ENCODE data around the gene AHSA1. TPM values are rescaled to one million over a fixed set of nuclear protein-coding genes. Genes with fewer than 3 reads are reported as not detected.

The AHSA1 gene
- total RNA-seq, 2 donors from 2014 or later = 77.7 to 128 TPM

GRCh38 chr14:77502109-77502782 lies 44.4 kb downstream of the AHSA1 start:
- H3K36me3 ChIP-seq = no peaks in the 10 kb centered on the region
- peaks cover 5 to 18% of the 10 kb centered on the region in 2 donors for H3K4me1 ChIP-seq (ENCODE audit: control insufficient read depth in 1 of 2, low read depth in 2 of 2)
- no peak overlapping the region for H3K27ac ChIP-seq
- ATAC-seq (ENCODE audit: insufficient number of reproducible peaks, low FRiP score, low read depth) (no peak), DNase-seq (ENCODE audit: low spot score) (no peak)
- no peaks in the 10 kb centered on the region for H3K9me3 ChIP-seq
- H3K4me3 ChIP-seq = no peak overlapping the region
- no peaks in the 10 kb centered on the region for H3K27me3 ChIP-seq (replicated peaks; ENCODE audit: insufficient read depth)
- TF ChIP-seq CTCF (IDR thresholded peaks at IDR 0.05) = no peak

DNA sequence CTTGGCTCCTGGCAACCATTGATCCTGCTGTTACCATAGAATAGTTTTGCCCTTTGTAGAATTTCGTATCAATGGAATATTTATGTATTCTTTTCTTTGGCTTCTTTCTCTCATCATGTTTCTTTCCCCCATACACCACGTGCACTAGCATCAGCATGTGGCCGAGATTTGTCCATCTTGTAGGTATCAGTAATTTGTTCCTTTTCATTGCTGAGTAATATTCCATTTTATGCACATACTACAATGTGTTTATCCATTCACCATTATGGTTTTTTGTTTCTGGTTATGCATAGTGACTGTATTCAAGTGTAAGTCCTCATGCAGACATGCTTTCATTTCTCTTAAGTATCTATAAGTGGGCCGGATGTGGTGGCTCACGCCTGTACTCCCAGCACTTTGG lies 45.2 kb downstream of the AHSA1 start:
- Histone ChIP-seq H3K4me1 (ENCODE audit: control insufficient read depth in 1 of 2, low read depth in 2 of 2) (peaks cover 3 to 13% of the 10 kb centered on the region in 2 donors), H3K4me3 (no peak overlapping the region), H3K27me3 (replicated peaks; ENCODE audit: insufficient read depth) (no peaks in the 10 kb centered on the region), H3K27ac (no peak overlapping the region), H3K9me3 (no peaks in the 10 kb centered on the region), H3K36me3 (no peaks in the 10 kb centered on the region)
- ATAC-seq (ENCODE audit: insufficient number of reproducible peaks, low FRiP score, low read depth) = no peak
- DNase-seq (ENCODE audit: low spot score) = no peak
- no peak for TF ChIP-seq CTCF (IDR thresholded peaks at IDR 0.05)

DNA sequence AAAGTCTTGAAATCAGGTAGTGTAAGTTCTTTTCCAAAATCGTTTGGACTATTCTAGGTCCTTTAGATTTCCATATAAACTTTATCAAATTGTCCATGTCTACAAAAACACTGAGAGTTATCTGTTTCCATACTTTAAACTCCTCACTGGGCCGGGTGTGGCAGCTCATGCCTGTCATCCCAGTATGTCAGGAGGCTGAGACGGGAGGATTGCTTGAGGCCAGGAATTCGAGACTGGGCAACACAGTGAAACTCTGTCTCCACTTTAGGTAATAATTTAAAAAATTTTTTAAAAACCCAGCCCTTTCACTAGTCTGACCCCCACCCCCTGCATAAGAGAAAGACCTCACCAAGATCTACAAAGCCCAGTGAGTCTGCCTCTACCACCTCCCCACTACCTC lies 47.1 kb downstream of the AHSA1 start:
- no peak for TF ChIP-seq CTCF (IDR thresholded peaks at IDR 0.05)
- H3K4me1 ChIP-seq (ENCODE audit: control insufficient read depth in 1 of 2, low read depth in 2 of 2) = no peaks in the 10 kb centered on the region
- H3K4me3 ChIP-seq = no peak overlapping the region
- no peak overlapping the region for H3K27ac ChIP-seq
- DNase-seq (ENCODE audit: low spot score) = no peak
- ATAC-seq (ENCODE audit: insufficient number of reproducible peaks, low FRiP score, low read depth) = no peak
- H3K36me3 ChIP-seq = peaks cover 15% of the 10 kb centered on the region
- no peaks in the 10 kb centered on the region for H3K27me3 ChIP-seq (replicated peaks; ENCODE audit: insufficient read depth)
- no peaks in the 10 kb centered on the region for H3K9me3 ChIP-seq

- H3K27ac ChIP-seq = no peak overlapping the region
- DNase-seq (ENCODE audit: low spot score) (no peak), ATAC-seq (ENCODE audit: insufficient number of reproducible peaks, low FRiP score, low read depth) (no peak)
- H3K36me3 ChIP-seq = peaks cover 31% of the 10 kb centered on the region
- no peaks in the 10 kb centered on the region for H3K9me3 ChIP-seq
- H3K4me3 ChIP-seq = no peak overlapping the region
- no peaks in the 10 kb centered on the region for H3K27me3 ChIP-seq (replicated peaks; ENCODE audit: insufficient read depth)
- no peak for TF ChIP-seq CTCF (IDR thresholded peaks at IDR 0.05)
- H3K4me1 ChIP-seq (ENCODE audit: control insufficient read depth in 1 of 2, low read depth in 2 of 2) = no peaks in the 10 kb centered on the region
Observed at GRCh38 chr14:77507762-77508161, 49.9 kb downstream of the AHSA1 start.

- Histone ChIP-seq H3K27ac (no peak overlapping the region), H3K36me3 (peaks cover 31% of the 10 kb centered on the region), H3K27me3 (replicated peaks; ENCODE audit: insufficient read depth) (no peaks in the 10 kb centered on the region), H3K4me3 (no peak overlapping the region), H3K4me1 (ENCODE audit: control insufficient read depth in 1 of 2, low read depth in 2 of 2) (no peaks in the 10 kb centered on the region), H3K9me3 (no peaks in the 10 kb centered on the region)
- no peak for DNase-seq (ENCODE audit: low spot score)
- TF ChIP-seq CTCF (IDR thresholded peaks at IDR 0.05) = no peak
- ATAC-seq (ENCODE audit: insufficient number of reproducible peaks, low FRiP score, low read depth) = no peak
Observed at GRCh38 chr14:77508249-77508648, 50.4 kb downstream of the AHSA1 start.
